HepG2 (cell line): Measurements from ENCODE around the gene RAB3A. TPM values are rescaled to one million over a fixed set of nuclear protein-coding genes. Genes with fewer than 3 reads are reported as not detected.

Experiments used
- AGO2 ChIP-seq: fragments of 200-400 bp; formaldehyde crosslinking; optimal IDR thresholded peaks from 2 replicates; pipeline ENCODE3; 2017; ENCODE audit warnings: mild to moderate bottlenecking, low read depth, low read length, moderate library complexity
- RCOR2 ChIP-seq: IDR thresholded peaks from 2 replicates; pipeline ENCODE4 v1.6.1; 2016; ENCODE audit warnings: missing biosample characterization, missing genetic modification reagents
- ZNF605 ChIP-seq: sonication (generic); formaldehyde crosslinking; IDR thresholded peaks from 2 replicates; pipeline ENCODE4 v1.8.0; 2022; ENCODE audit warnings: mild to moderate bottlenecking, missing genetic modification reagents
- polyA plus RNA-seq, 8 experiments: library from polyadenylated mRNA; depleted of rRNA in 3 of 8; stranded (reverse) in 7 of 8; unstranded in 1 of 8; fragments of >200 nt; fragmentation: Illumina TruSeq in 4 of 8; extraction: Trizol in 4 of 8; gene quantifications; 2 replicates each; pipeline versions ENCODE4 v1.2.1 to v1.2.3, GENCODE V29; 2011 to 2016; ENCODE audit warnings: low read depth in 4 of 8, missing spikeins in 1 of 8, mixed read lengths in 1 of 8; ENCODE audit not compliant: insufficient read depth in 1 of 8
- total RNA-seq, 5 experiments: library from RNA; depleted of rRNA; stranded (reverse); fragments of >200 nt; fragmentation: Illumina TruSeq; extraction: Trizol; gene quantifications; 2 replicates each; pipeline ENCODE4 v1.2.3, GENCODE V29; 2016; ENCODE audit warnings: low read depth in 1 of 5
- TF ChIP-seq, protein P1 (sequence below): sonication (generic); formaldehyde crosslinking; IDR thresholded peaks from 2 replicates; pipeline ENCODE4 v1.9.0; 2022; ENCODE audit warnings: missing genetic modification reagents, mild to moderate bottlenecking, borderline replicate concordance
- TF ChIP-seq, protein P2 (sequence below): sonication (generic); formaldehyde crosslinking; IDR thresholded peaks from one replicate; pipeline ENCODE4 v1.5.1; 2020; ENCODE audit warnings: mild to moderate bottlenecking, missing genetic modification reagents; ENCODE audit errors: not compliant biosample characterization
- TF ChIP-seq, protein P3 (sequence below): sonication (generic); formaldehyde crosslinking; IDR thresholded peaks from 2 replicates; pipeline ENCODE4 v1.5.0; 2020; ENCODE audit warnings: missing genetic modification reagents, mild to moderate bottlenecking, borderline replicate concordance
- TF ChIP-seq, protein P4 (sequence below): sonication (generic); formaldehyde crosslinking; IDR thresholded peaks from 2 replicates; pipeline ENCODE4 v1.5.0; 2020; ENCODE audit warnings: mild to moderate bottlenecking, missing genetic modification reagents

The RAB3A gene
- total and polyA plus RNA-seq, 2 of the 13 experiments (the other 11 are each of a cell fraction or from before 2014, with no cell fraction given) = 0.58 to 0.98 TPM

DNA sequence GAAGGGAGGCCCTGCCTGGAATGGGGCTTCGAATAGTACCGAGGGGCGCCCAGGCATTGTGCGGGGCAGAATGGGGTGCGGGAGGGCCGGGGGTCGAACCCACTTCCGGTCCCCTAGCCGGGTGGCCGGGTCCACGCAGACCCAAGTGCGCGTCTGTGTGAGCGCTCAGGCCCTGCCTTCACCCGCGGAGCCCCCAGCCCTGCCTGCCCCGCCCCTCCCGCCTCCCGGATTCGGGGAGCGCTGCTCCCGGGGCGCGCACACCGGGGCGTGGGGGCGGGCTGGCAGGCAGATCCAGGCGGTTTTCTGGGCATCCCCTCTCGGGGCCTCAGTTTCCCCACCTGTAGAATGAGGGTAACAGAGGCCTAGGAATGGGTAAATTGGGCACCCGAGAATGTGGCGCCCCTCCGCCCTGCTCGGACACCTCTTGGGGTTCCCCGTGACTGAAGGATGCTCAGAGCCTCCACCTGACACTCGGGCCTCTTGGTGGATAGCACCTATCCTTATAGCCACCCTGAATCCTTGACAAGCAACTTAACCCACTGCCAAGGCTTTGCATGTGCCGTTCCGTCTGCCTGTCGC lies 50.2 kb downstream of the RAB3A start (continued):
- TF ChIP-seq, protein P1, sequence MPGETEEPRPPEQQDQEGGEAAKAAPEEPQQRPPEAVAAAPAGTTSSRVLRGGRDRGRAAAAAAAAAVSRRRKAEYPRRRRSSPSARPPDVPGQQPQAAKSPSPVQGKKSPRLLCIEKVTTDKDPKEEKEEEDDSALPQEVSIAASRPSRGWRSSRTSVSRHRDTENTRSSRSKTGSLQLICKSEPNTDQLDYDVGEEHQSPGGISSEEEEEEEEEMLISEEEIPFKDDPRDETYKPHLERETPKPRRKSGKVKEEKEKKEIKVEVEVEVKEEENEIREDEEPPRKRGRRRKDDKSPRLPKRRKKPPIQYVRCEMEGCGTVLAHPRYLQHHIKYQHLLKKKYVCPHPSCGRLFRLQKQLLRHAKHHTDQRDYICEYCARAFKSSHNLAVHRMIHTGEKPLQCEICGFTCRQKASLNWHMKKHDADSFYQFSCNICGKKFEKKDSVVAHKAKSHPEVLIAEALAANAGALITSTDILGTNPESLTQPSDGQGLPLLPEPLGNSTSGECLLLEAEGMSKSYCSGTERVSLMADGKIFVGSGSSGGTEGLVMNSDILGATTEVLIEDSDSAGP (CRISPR knock-in tag) = peak; percentile 16; the same call in 1 of the 2 replicates
- TF ChIP-seq, protein P2, sequence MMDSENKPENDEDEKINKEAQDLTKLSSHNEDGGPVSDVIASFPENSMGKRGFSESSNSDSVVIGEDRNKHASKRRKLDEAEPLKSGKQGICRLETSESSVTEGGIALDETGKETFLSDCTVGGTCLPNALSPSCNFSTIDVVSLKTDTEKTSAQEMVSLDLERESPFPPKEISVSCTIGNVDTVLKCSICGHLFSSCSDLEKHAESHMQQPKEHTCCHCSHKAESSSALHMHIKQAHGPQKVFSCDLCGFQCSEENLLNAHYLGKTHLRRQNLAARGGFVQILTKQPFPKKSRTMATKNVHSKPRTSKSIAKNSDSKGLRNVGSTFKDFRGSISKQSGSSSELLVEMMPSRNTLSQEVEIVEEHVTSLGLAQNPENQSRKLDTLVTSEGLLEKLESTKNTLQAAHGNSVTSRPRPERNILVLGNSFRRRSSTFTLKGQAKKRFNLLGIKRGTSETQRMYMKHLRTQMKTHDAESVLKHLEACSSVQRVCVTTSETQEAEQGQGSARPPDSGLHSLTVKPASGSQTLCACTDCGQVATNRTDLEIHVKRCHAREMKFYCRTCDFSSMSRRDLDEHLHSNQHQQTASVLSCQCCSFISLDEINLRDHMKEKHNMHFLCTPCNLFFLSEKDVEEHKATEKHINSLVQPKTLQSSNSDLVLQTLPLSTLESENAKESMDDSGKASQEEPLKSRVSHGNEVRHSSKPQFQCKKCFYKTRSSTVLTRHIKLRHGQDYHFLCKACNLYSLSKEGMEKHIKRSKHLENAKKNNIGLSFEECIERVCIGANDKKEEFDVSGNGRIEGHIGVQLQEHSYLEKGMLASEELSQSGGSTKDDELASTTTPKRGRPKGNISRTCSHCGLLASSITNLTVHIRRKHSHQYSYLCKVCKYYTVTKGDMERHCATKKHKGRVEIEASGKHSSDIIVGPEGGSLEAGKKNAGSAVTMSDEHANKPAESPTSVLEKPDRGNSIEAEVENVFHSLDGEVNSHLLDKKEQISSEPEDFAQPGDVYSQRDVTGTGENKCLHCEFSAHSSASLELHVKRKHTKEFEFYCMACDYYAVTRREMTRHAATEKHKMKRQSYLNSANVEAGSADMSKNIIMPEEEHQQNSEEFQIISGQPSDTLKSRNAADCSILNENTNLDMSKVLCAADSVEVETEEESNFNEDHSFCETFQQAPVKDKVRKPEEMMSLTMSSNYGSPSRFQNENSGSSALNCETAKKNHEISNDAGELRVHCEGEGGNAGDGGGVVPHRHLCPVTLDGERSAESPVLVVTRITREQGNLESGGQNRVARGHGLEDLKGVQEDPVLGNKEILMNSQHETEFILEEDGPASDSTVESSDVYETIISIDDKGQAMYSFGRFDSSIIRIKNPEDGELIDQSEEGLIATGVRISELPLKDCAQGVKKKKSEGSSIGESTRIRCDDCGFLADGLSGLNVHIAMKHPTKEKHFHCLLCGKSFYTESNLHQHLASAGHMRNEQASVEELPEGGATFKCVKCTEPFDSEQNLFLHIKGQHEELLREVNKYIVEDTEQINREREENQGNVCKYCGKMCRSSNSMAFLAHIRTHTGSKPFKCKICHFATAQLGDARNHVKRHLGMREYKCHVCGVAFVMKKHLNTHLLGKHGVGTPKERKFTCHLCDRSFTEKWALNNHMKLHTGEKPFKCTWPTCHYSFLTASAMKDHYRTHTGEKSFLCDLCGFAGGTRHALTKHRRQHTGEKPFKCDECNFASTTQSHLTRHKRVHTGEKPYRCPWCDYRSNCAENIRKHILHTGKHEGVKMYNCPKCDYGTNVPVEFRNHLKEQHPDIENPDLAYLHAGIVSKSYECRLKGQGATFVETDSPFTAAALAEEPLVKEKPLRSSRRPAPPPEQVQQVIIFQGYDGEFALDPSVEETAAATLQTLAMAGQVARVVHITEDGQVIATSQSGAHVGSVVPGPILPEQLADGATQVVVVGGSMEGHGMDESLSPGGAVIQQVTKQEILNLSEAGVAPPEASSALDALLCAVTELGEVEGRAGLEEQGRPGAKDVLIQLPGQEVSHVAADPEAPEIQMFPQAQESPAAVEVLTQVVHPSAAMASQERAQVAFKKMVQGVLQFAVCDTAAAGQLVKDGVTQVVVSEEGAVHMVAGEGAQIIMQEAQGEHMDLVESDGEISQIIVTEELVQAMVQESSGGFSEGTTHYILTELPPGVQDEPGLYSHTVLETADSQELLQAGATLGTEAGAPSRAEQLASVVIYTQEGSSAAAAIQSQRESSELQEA (CRISPR knock-in tag) = peak; percentile 24
- TF ChIP-seq, protein P3, sequence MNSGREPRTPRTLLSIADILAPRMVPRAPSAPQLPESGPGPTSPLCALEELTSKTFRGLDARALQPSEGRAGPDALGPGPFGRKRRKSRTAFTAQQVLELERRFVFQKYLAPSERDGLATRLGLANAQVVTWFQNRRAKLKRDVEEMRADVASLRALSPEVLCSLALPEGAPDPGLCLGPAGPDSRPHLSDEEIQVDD = no peak
- TF ChIP-seq ZNF605 (CRISPR knock-in tag) = 0 out of 2 replicates have a peak, but pooled peaks have one; percentile 18
- no peak for TF ChIP-seq RCOR2 (CRISPR knock-in tag)
- peak; percentile 36 for TF ChIP-seq AGO2
- TF ChIP-seq, protein P4, sequence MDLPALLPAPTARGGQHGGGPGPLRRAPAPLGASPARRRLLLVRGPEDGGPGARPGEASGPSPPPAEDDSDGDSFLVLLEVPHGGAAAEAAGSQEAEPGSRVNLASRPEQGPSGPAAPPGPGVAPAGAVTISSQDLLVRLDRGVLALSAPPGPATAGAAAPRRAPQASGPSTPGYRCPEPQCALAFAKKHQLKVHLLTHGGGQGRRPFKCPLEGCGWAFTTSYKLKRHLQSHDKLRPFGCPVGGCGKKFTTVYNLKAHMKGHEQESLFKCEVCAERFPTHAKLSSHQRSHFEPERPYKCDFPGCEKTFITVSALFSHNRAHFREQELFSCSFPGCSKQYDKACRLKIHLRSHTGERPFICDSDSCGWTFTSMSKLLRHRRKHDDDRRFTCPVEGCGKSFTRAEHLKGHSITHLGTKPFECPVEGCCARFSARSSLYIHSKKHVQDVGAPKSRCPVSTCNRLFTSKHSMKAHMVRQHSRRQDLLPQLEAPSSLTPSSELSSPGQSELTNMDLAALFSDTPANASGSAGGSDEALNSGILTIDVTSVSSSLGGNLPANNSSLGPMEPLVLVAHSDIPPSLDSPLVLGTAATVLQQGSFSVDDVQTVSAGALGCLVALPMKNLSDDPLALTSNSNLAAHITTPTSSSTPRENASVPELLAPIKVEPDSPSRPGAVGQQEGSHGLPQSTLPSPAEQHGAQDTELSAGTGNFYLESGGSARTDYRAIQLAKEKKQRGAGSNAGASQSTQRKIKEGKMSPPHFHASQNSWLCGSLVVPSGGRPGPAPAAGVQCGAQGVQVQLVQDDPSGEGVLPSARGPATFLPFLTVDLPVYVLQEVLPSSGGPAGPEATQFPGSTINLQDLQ (CRISPR knock-in tag) = 0 out of 2 replicates have a peak, but pooled peaks have one; percentile 43
